Endothelial cell of umbilical vein (primary cell): ENCODE results near the gene SRPX. TPM values are rescaled to one million over a fixed set of nuclear protein-coding genes. Genes with fewer than 3 reads are reported as not detected.

Experiments used
- BruUV-seq: library from RNA; stranded (reverse); fragments of 400-500 nt; replicated peaks from 2 replicates; lab custom pipeline; 2021; lab: Mats Ljungman, UMichigan
- CTCF ChIA-PET: fragments of 300-600, 350-600 bp; sonication (Branson Sonifier 250); formaldehyde crosslinking; loops from one replicate; lab custom pipeline; 2021; ENCODE audit warnings: antibody characterized with exemption, inconsistent platforms; lab: Charles Lee
- POLR2A ChIA-PET: fragments of 300-600, 350-600 bp; sonication (Branson Sonifier 250); formaldehyde crosslinking; loops from one replicate; lab custom pipeline; 2021; ENCODE audit warnings: antibody characterized with exemption, inconsistent platforms; lab: Charles Lee
- DNase-seq: peaks from one replicate; pipeline ENCODE4 v3.0.0-alpha.2; 2011; ENCODE audit warnings: low read depth, low spot score
- FAIRE-seq: peaks from 2 replicates; lab custom pipeline; 2011; peaks lifted over from hg19 to GRCh38; lab: Jason Lieb, UNC
- H2AFZ ChIP-seq: 2 replicates; pipeline ENCODE4 v1.6.0; 2012; ENCODE audit warnings: low read depth, low read length, control low read depth, inconsistent platforms
- H3K27ac ChIP-seq: 2 replicates; pipeline ENCODE4 v1.5.1; 2011; ENCODE audit warnings: low read depth, mild to moderate bottlenecking, control low read depth, low read length, moderate library complexity; ENCODE audit not compliant: insufficient read depth
- H3K27me3 ChIP-seq, 2 experiments: 2 replicates each; pipeline versions ENCODE4 v1.6.0 to v1.6.1; 2011; ENCODE audit warnings: low read length in 2 of 2, mixed read lengths in 1 of 2; ENCODE audit not compliant: control insufficient read depth in 2 of 2, insufficient read depth in 2 of 2
- H3K36me3 ChIP-seq, 2 experiments: 2 replicates in 1 of 2; 3 replicates in 1 of 2; pipeline ENCODE4 v1.5.1; 2011; ENCODE audit warnings: low read length in 2 of 2, mild to moderate bottlenecking in 1 of 2, moderate library complexity in 1 of 2; ENCODE audit not compliant: control insufficient read depth in 2 of 2, insufficient read depth in 2 of 2; ENCODE audit errors: extremely low read depth in 1 of 2
- H3K4me1 ChIP-seq: 3 replicates; pipeline ENCODE4 v1.5.1; 2011; ENCODE audit warnings: mild to moderate bottlenecking, low read length; ENCODE audit not compliant: control insufficient read depth, insufficient read depth; ENCODE audit errors: extremely low read depth
- H3K4me2 ChIP-seq: 2 replicates; pipeline ENCODE4 v1.6.1; 2011; ENCODE audit warnings: low read length, control low read depth, mixed read lengths; ENCODE audit not compliant: insufficient read depth
- H3K4me3 ChIP-seq, 3 experiments: fragments of 200-600 bp in 1 of 3; sonication (generic), shearing (Covaris generic) in 1 of 3; replicated peaks in 1 of 3; 2 replicates each; pipeline ENCODE4 v1.5.1; 2011 to 2016; ENCODE audit warnings: control low read depth in 3 of 3, low read length in 3 of 3, mild to moderate bottlenecking in 2 of 3, inconsistent platforms in 1 of 3, low read depth in 1 of 3, moderate library complexity in 1 of 3; ENCODE audit not compliant: insufficient read depth in 1 of 3
- H3K79me2 ChIP-seq: 2 replicates; pipeline ENCODE4 v1.6.0; 2012; ENCODE audit warnings: low read length, inconsistent platforms; ENCODE audit not compliant: control insufficient read depth, insufficient read depth
- H3K9ac ChIP-seq: replicated peaks from 2 replicates; pipeline ENCODE3; 2011; ENCODE audit warnings: low read length, control low read depth; ENCODE audit not compliant: insufficient read depth; ENCODE audit errors: extremely low read depth
- H3K9me1 ChIP-seq: replicated peaks from 3 replicates; pipeline ENCODE4 v1.6.0; 2011; ENCODE audit warnings: mild to moderate bottlenecking, low read length; ENCODE audit not compliant: control insufficient read depth, insufficient read depth; ENCODE audit errors: extremely low read depth
- H3K9me3 ChIP-seq: replicated peaks from 2 replicates; pipeline ENCODE4 v1.5.1; 2012; ENCODE audit warnings: low read length, inconsistent platforms; ENCODE audit not compliant: control insufficient read depth, insufficient read depth
- H4K20me1 ChIP-seq: replicated peaks from 2 replicates; pipeline ENCODE3; 2011; ENCODE audit warnings: mild to moderate bottlenecking, low read length; ENCODE audit not compliant: control insufficient read depth, insufficient read depth; ENCODE audit errors: extremely low read depth
- EZH2 ChIP-seq: IDR thresholded peaks from 2 replicates; pipeline ENCODE4 v1.6.1; 2012; ENCODE audit warnings: borderline replicate concordance, low read depth, mild to moderate bottlenecking, moderate library complexity, low read length, inconsistent platforms; ENCODE audit not compliant: severe bottlenecking
- FOS ChIP-seq: IDR thresholded peaks from 2 replicates; pipeline ENCODE4 v1.6.1; 2011; ENCODE audit warnings: mild to moderate bottlenecking, low read length, moderate library complexity, borderline replicate concordance; ENCODE audit not compliant: insufficient read depth
- GATA2 ChIP-seq: IDR thresholded peaks from 2 replicates; pipeline ENCODE4 v1.7.0; 2011; ENCODE audit warnings: low read depth, mild to moderate bottlenecking, moderate library complexity, mixed read lengths, low read length; ENCODE audit not compliant: insufficient read length, insufficient read depth
- JUN ChIP-seq: IDR thresholded peaks from 2 replicates; pipeline ENCODE4 v1.6.1; 2011; ENCODE audit warnings: borderline replicate concordance, low read depth; ENCODE audit not compliant: insufficient read length, insufficient read depth
- MAX ChIP-seq: IDR thresholded peaks from 2 replicates; pipeline ENCODE4 v1.6.1; 2011; ENCODE audit not compliant: insufficient read depth, insufficient read length
- MYC ChIP-seq: IDR thresholded peaks from one replicate; pipeline ENCODE4 v1.6.1; 2011; ENCODE audit warnings: mild to moderate bottlenecking, low read depth, low read length
- POLR2A ChIP-seq: IDR thresholded peaks from 2 replicates; pipeline ENCODE4 v1.6.1; 2012; ENCODE audit warnings: low read depth, mild to moderate bottlenecking, control low read depth, low read length
- POLR2AphosphoS5 ChIP-seq: IDR thresholded peaks from 2 replicates; pipeline ENCODE4 v1.6.1; 2012; ENCODE audit warnings: low read depth, mild to moderate bottlenecking, control low read depth, low read length, moderate library complexity; ENCODE audit not compliant: insufficient read depth
- dilution Hi-C: fragments of 300-500 bp; cut with MboI; formaldehyde crosslinking; loops from one replicate; pipeline ENCODE4 v1.15.0; 2019; ENCODE audit warnings: low sequenced_read_pairs; ENCODE audit not compliant: extremely low pct_ligation_motif_present
- intact Hi-C: fragments of 100-400 bp; cut with micrococcal nuclease; formaldehyde crosslinking; loops from one replicate; pipeline ENCODE4 v1.10.0; 2022
- polyA plus RNA-seq, 4 experiments: library from polyadenylated mRNA; depleted of rRNA in 3 of 4; stranded (reverse) in 3 of 4; unstranded in 1 of 4; fragments of >200 nt; gene quantifications; 2 replicates each; pipeline versions ENCODE4 v1.2.1 to v1.2.3, GENCODE V29; 2011 to 2012; ENCODE audit warnings: missing spikeins in 1 of 4
- total RNA-seq: library from RNA; stranded (reverse); gene quantifications from 2 replicates; pipeline ENCODE4 v1.2.3, GENCODE V29; 2021
- TF ChIP-seq, protein P1 (sequence below), 2 donors: IDR thresholded peaks; 1 replicate in 1 of 2; 2 replicates in 1 of 2; pipeline ENCODE4 v1.5.1; 2011; ENCODE audit warnings: low read length in 2 of 2, mild to moderate bottlenecking in 2 of 2, moderate library complexity in 2 of 2, control low read depth in 1 of 2, inconsistent platforms in 1 of 2, low read depth in 1 of 2; ENCODE audit not compliant: insufficient read depth in 1 of 2; ENCODE audit errors: extremely low read depth in 1 of 2

Gene SRPX
- total and polyA plus RNA-seq, 2 donors (not counting 3 experiments of a cell fraction or from before 2014, with no cell fraction given), result 104 to 140 TPM

GRCh38 chrX:38102875-38103274, 117.8 kb downstream of the SRPX start:
- POLR2A ChIA-PET, result no interaction called here
- no peak for FAIRE-seq
- CTCF ChIA-PET, result no interaction called here

More at GRCh38 chrX:38102875-38103274, 117.8 kb downstream of the SRPX start:
- Histone ChIP-seq H2AFZ (no peak overlapping the region), H3K36me3 (no peaks in the 10 kb centered on the region), H3K4me2 (no peak overlapping the region), H3K27me3 (no peaks in the 10 kb centered on the region), H3K9ac (no peak overlapping the region), H3K9me3 (no peaks in the 10 kb centered on the region), H3K27ac (no peak overlapping the region), H3K4me3 (no peak overlapping the region), H3K79me2 (no peaks in the 10 kb centered on the region), H3K9me1 (no peaks in the 10 kb centered on the region), H4K20me1 (no peaks in the 10 kb centered on the region), H3K4me1 (peaks cover 3% of the 10 kb centered on the region)
- intact Hi-C loops, result no loop called here
- dilution Hi-C loops, result no loop called here
- no TSS peak for BruUV-seq
- no peak for DNase-seq
- TF ChIP-seq FOS, result no peak
- TF ChIP-seq MYC, result no peak
- TF ChIP-seq GATA2, result no peak
- no peak for TF ChIP-seq POLR2AphosphoS5
- TF ChIP-seq, protein P1, sequence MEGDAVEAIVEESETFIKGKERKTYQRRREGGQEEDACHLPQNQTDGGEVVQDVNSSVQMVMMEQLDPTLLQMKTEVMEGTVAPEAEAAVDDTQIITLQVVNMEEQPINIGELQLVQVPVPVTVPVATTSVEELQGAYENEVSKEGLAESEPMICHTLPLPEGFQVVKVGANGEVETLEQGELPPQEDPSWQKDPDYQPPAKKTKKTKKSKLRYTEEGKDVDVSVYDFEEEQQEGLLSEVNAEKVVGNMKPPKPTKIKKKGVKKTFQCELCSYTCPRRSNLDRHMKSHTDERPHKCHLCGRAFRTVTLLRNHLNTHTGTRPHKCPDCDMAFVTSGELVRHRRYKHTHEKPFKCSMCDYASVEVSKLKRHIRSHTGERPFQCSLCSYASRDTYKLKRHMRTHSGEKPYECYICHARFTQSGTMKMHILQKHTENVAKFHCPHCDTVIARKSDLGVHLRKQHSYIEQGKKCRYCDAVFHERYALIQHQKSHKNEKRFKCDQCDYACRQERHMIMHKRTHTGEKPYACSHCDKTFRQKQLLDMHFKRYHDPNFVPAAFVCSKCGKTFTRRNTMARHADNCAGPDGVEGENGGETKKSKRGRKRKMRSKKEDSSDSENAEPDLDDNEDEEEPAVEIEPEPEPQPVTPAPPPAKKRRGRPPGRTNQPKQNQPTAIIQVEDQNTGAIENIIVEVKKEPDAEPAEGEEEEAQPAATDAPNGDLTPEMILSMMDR (IDR thresholded peaks at IDR 0.05; ENCODE audit: extremely low read depth in 1 of 2, insufficient read depth in 1 of 2, low read depth in 1 of 2, low read length in 2 of 2), result no peak
- TF ChIP-seq EZH2, result no peak
- no peak for TF ChIP-seq POLR2A
- TF ChIP-seq MAX, result no peak
- TF ChIP-seq JUN, result no peak
